ENCODE results near the gene TACC3. TPM values are rescaled to one million over a fixed set of nuclear protein-coding genes. Genes with fewer than 3 reads are reported as not detected.

TACC3 gene
- total RNA-seq, 1 experiment from 2014 or later: 106 TPM

- CTCF ChIA-PET: no interaction called here
- POLR2A ChIA-PET: interaction anchor here (0.6 kb wide), 1 partner anchor 32 kb away, joined by 3 read pairs; no protein-coding TSS in a partner anchor
- TF ChIP-seq TCF7L2 (IDR thresholded peaks at IDR 0.05; ENCODE audit: low read depth, low read length) (no peak), SIN3A (IDR thresholded peaks at IDR 0.05; ENCODE audit: borderline replicate concordance, insufficient read depth, low read depth, low read length) (no peak), CTCF (IDR thresholded peaks at IDR 0.05) (no peak; the same call in 1 of the 2 replicates), POLR2AphosphoS5 (IDR thresholded peaks at IDR 0.05; ENCODE audit: low read depth, low read length) (no peak), REST (IDR thresholded peaks at IDR 0.05; ENCODE audit: insufficient read depth in 1 of 2, low read depth in 2 of 2, low read length in 1 of 2) (no peak)
These were observed 41.8 kb downstream of the TACC3 start for GRCh38 chr4:1763070-1763549.

GRCh38 chr4:1763550-1764080 lies 42.3 kb downstream of the TACC3 start:
- DNase-seq (ENCODE audit: low read depth, low spot score) (no peak), ATAC-seq (no peak)
- CTCF ChIA-PET: no interaction called here
- POLR2A ChIA-PET: no interaction called here
- Histone ChIP-seq H3K9me3 (ENCODE audit: control insufficient read depth, insufficient read depth, low read depth, low read length) (no peaks in the 10 kb centered on the region), H3K36me3 (ENCODE audit: control insufficient read depth, insufficient read depth, low read length) (no peaks in the 10 kb centered on the region), H3K27ac (ENCODE audit: low read length) (no peak overlapping the region), H3K4me1 (ENCODE audit: control insufficient read depth, insufficient read depth, low read length) (peaks cover 9% of the 10 kb centered on the region), H3K27me3 (ENCODE audit: control insufficient read depth, insufficient read depth, low read length) (no peaks in the 10 kb centered on the region), H3K4me3 (ENCODE audit: low read depth in 2 of 2, low read length in 2 of 2) (no peak overlapping the region)
- no TSS peak for BruUV-seq (replicated peaks)
- in situ Hi-C loops (cut with HindIII; ENCODE audit: low pct_unique_long_range_greater_than_20kb, low sequenced_read_pairs) (no loop called here), intact Hi-C loops (cut with micrococcal nuclease; ENCODE audit: unreplicated experiment) (no loop called here)
- no peak for TF ChIP-seq REST (IDR thresholded peaks at IDR 0.05; ENCODE audit: insufficient read depth in 1 of 2, low read depth in 2 of 2, low read length in 1 of 2)
- TF ChIP-seq SIN3A (IDR thresholded peaks at IDR 0.05; ENCODE audit: borderline replicate concordance, insufficient read depth, low read depth, low read length): no peak
- no peak for TF ChIP-seq POLR2AphosphoS5 (IDR thresholded peaks at IDR 0.05; ENCODE audit: low read depth, low read length)
- no peak for TF ChIP-seq TCF7L2 (IDR thresholded peaks at IDR 0.05; ENCODE audit: low read depth, low read length)
- no peak for TF ChIP-seq CTCF (IDR thresholded peaks at IDR 0.05)

More at GRCh38 chr4:1763070-1763549, 41.8 kb downstream of the TACC3 start:
- Histone ChIP-seq H3K27me3 (ENCODE audit: control insufficient read depth, insufficient read depth, low read length) (no peaks in the 10 kb centered on the region), H3K27ac (ENCODE audit: low read length) (no peak overlapping the region), H3K36me3 (ENCODE audit: control insufficient read depth, insufficient read depth, low read length) (no peaks in the 10 kb centered on the region), H3K4me3 (ENCODE audit: low read depth in 2 of 2, low read length in 2 of 2) (no peak overlapping the region), H3K9me3 (ENCODE audit: control insufficient read depth, insufficient read depth, low read depth, low read length) (no peaks in the 10 kb centered on the region), H3K4me1 (ENCODE audit: control insufficient read depth, insufficient read depth, low read length) (peaks cover 9% of the 10 kb centered on the region)
- no peak for DNase-seq (ENCODE audit: low read depth, low spot score)
- in situ Hi-C loops (cut with HindIII; ENCODE audit: low pct_unique_long_range_greater_than_20kb, low sequenced_read_pairs) (no loop called here), intact Hi-C loops (cut with micrococcal nuclease; ENCODE audit: unreplicated experiment) (no loop called here)
- no peak for ATAC-seq
- no TSS peak for BruUV-seq (replicated peaks)

Data from Panc1 (cell line).